Ovary (tissue), 3 donors: ENCODE data around the gene GCG.

Experiments
- CTCF ChIP-seq, 3 donors: fragments of 450-650 bp in 2 of 3; fragments of 200-600 bp in 1 of 3; IDR thresholded peaks; one replicate each; pipeline versions ENCODE4 v1.5.1 to v1.8.0; 2016 to 2022; ENCODE audit warnings: antibody characterized with exemption in 3 of 3, mild to moderate bottlenecking in 1 of 3
- POLR2A ChIP-seq: fragments of 450-650 bp; IDR thresholded peaks from one replicate; pipeline ENCODE4 v1.6.1; 2017; ENCODE audit warnings: antibody characterized with exemption, mild to moderate bottlenecking, moderate library complexity
- donor health status: DM: no; HTN: no; CAD: no.

GRCh38 chr2:162164802-162165201, 12.8 kb upstream of the GCG start:
- TF ChIP-seq CTCF (IDR thresholded peaks at IDR 0.05) (no peak), POLR2A (no peak)
